Panc1 (cell line): Measurements from ENCODE around the gene AMZ1. TPM values are rescaled to one million over a fixed set of nuclear protein-coding genes. Genes with fewer than 3 reads are reported as not detected.
A peak's percentile ranks its signal among the peaks of the same experiment; 100 is the strongest.
"Not testable (repeated sequence)": the region's sequence is repeated elsewhere in the genome, so short reads cannot be mapped to it uniquely, and the experiment has no call there.

Experiments used
- ATAC-seq: fragments of 200-7000 bp; cut with Tn5 transposase; 2 replicates; pipeline ENCODE4 v1.9.1; 2020; ENCODE audit warnings: mild to moderate bottlenecking, moderate library complexity
- BruUV-seq: library from RNA; stranded (reverse); fragments of 400-500 nt; replicated peaks from 2 replicates; lab custom pipeline; 2021; lab: Mats Ljungman, UMichigan
- CTCF ChIA-PET: fragments of 300-600 bp; sonication (Branson Sonifier 250); formaldehyde crosslinking; loops from one replicate; lab custom pipeline; 2022; ENCODE audit warnings: antibody characterized with exemption; lab: Charles Lee
- POLR2A ChIA-PET: fragments of 300-600 bp; sonication (Branson Sonifier 250); formaldehyde crosslinking; loops from one replicate; lab custom pipeline; 2022; ENCODE audit warnings: antibody characterized with exemption; lab: Charles Lee
- DNase-seq: peaks from one replicate; pipeline ENCODE4 v3.0.0-alpha.2; 2010; ENCODE audit warnings: low read depth, low spot score
- H3K27ac ChIP-seq: 2 replicates; pipeline ENCODE4 v1.5.1; 2011; ENCODE audit warnings: mild to moderate bottlenecking, low read length, inconsistent platforms
- H3K27me3 ChIP-seq: fragments of 200-500 bp; sonication (Bioruptor generic); 2 replicates; pipeline ENCODE4 v1.6.0; 2014; ENCODE audit warnings: low read length, inconsistent platforms; ENCODE audit not compliant: control insufficient read depth, insufficient read depth
- H3K36me3 ChIP-seq: fragments of 200-500 bp; sonication (Bioruptor generic); 2 replicates; pipeline ENCODE4 v1.5.1; 2014; ENCODE audit warnings: inconsistent platforms, mild to moderate bottlenecking, low read length, moderate library complexity; ENCODE audit not compliant: control insufficient read depth, insufficient read depth
- H3K4me1 ChIP-seq: 2 replicates; pipeline ENCODE4 v1.5.1; 2011; ENCODE audit warnings: inconsistent platforms, mild to moderate bottlenecking, low read length, moderate library complexity; ENCODE audit not compliant: control insufficient read depth, insufficient read depth
- H3K4me3 ChIP-seq, 2 experiments: 2 replicates each; pipeline ENCODE4 v1.5.1; 2011 to 2012; ENCODE audit warnings: low read depth in 2 of 2, low read length in 2 of 2, mild to moderate bottlenecking in 2 of 2, inconsistent platforms in 1 of 2, moderate library complexity in 1 of 2
- H3K9me3 ChIP-seq: fragments of 200-500 bp; sonication (Bioruptor generic); 2 replicates; pipeline ENCODE4 v1.5.1; 2014; ENCODE audit warnings: low read depth, mild to moderate bottlenecking, inconsistent platforms, low read length, moderate library complexity; ENCODE audit not compliant: control insufficient read depth, insufficient read depth
- POLR2AphosphoS5 ChIP-seq: IDR thresholded peaks from 2 replicates; pipeline ENCODE4 v1.6.1; 2012; ENCODE audit warnings: mild to moderate bottlenecking, low read depth, low read length, moderate library complexity
- SIN3A ChIP-seq: IDR thresholded peaks from 2 replicates; pipeline ENCODE4 v1.6.1; 2012; ENCODE audit warnings: low read depth, mild to moderate bottlenecking, low read length, moderate library complexity, borderline replicate concordance; ENCODE audit not compliant: insufficient read depth
- TCF7L2 ChIP-seq: IDR thresholded peaks from 2 replicates; pipeline ENCODE4 v1.6.1; 2011; ENCODE audit warnings: mild to moderate bottlenecking, low read depth, low read length, inconsistent platforms
- in situ Hi-C: cut with HindIII; loops from 2 replicates; pipeline ENCODE4 v1.10.0; 2016; ENCODE audit warnings: low sequenced_read_pairs, low pct_unique_long_range_greater_than_20kb
- intact Hi-C: fragments of 100-400 bp; cut with micrococcal nuclease; formaldehyde crosslinking; loops from one replicate; pipeline ENCODE4 v1.10.0; 2022; ENCODE audit not compliant: unreplicated experiment
- total RNA-seq: library from RNA; stranded (reverse); gene quantifications from one replicate; pipeline ENCODE4 v1.2.1, GENCODE V29; 2021; ENCODE audit not compliant: unreplicated experiment
- TF ChIP-seq, protein P1 (sequence below): fragments of 450-650 bp; IDR thresholded peaks from 2 replicates; pipeline ENCODE4 v1.5.1; 2017; ENCODE audit warnings: mild to moderate bottlenecking
- TF ChIP-seq, protein P2 (sequence below), 2 experiments: IDR thresholded peaks; 2 replicates each; pipeline ENCODE4 v1.6.1; 2011 to 2012; ENCODE audit warnings: low read depth in 2 of 2, control low read depth in 1 of 2, low read length in 1 of 2, mild to moderate bottlenecking in 1 of 2, moderate library complexity in 1 of 2; ENCODE audit not compliant: insufficient read depth in 1 of 2

The AMZ1 gene
- total RNA-seq, 1 experiment from 2014 or later, result 0.57 TPM

DNA sequence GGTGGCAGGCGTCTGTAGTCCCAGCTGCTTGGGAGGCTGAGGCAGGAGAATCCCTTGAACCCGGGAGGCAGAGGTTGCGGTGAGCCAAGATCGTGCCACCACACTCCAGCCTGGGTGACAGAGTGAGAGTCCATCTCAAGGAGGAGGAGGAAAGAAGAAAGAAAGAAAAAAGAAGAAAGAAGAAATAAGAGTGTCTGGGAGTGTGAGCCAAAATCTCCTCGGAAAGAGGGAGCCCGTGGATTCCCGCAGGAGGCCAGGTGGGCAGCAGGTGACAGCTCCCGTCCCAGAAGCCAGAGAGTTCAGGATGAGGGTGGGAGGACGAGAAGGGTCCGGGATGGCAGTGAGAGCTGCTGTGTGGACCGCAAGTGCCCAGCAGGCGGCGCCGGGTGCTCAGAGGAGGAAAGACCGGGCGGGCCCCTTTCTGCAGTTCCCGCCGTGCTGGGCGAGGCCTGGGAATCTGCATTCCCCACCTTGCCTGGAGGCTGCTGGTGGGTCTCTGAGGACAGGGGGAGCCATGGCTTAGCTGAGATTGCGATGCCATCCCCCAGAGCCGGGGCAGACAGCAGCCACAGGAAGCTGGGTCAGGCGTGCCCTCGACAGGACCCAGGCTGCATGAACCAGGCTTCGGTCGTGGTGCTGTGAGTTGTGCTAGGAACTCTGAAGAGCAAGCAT, 17.1 kb upstream of the AMZ1 start:
- Histone ChIP-seq H3K27ac (no peak overlapping the region), H3K27me3 (no peaks in the 10 kb centered on the region), H3K9me3 (no peaks in the 10 kb centered on the region), H3K4me1 (no peaks in the 10 kb centered on the region; the same call in 1 of the 2 replicates), H3K36me3 (no peaks in the 10 kb centered on the region), H3K4me3 (no peak overlapping the region)
- intact Hi-C loops (no loop called here), in situ Hi-C loops (no loop called here)
- DNase-seq (peak; percentile 28), ATAC-seq (peak; percentile 94)
- TF ChIP-seq, protein P1, sequence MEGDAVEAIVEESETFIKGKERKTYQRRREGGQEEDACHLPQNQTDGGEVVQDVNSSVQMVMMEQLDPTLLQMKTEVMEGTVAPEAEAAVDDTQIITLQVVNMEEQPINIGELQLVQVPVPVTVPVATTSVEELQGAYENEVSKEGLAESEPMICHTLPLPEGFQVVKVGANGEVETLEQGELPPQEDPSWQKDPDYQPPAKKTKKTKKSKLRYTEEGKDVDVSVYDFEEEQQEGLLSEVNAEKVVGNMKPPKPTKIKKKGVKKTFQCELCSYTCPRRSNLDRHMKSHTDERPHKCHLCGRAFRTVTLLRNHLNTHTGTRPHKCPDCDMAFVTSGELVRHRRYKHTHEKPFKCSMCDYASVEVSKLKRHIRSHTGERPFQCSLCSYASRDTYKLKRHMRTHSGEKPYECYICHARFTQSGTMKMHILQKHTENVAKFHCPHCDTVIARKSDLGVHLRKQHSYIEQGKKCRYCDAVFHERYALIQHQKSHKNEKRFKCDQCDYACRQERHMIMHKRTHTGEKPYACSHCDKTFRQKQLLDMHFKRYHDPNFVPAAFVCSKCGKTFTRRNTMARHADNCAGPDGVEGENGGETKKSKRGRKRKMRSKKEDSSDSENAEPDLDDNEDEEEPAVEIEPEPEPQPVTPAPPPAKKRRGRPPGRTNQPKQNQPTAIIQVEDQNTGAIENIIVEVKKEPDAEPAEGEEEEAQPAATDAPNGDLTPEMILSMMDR, result peak; percentile 100
- TF ChIP-seq SIN3A, result no peak
- POLR2A ChIA-PET, result interaction anchor here (0.6 kb wide), 1 partner anchor 20 kb away, joined by 3 read pairs; no protein-coding TSS in a partner anchor
- CTCF ChIA-PET, result interaction anchor here (0.7 to 1.1 kb wide), 4 partner anchors 10 to 62 kb away, joined by 3 to 6 read pairs (median 4); no protein-coding TSS in a partner anchor
- no TSS peak for BruUV-seq

DNA sequence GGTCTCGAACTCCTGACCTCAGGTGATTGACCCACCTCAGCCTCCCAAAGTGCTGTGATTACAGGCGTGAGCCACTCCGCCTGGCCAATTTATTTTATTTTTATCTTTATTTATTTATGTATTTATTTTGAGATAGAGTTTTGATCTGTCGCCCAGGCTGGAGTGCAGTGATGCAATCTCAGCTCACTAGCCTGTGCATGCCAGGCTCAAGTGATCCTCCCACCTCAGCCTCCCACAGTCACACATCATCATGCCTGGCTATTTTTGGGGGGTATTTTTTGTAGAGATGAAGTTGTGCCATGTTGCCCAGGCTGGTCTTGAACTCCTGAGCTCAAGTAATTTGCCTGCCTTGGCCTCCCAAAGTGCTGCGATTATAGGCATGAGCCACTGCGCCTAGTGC, 14.8 kb upstream of the AMZ1 start:
- H3K4me3 ChIP-seq, H3K27me3 ChIP-seq, ATAC-seq, intact Hi-C loops, CTCF ChIA-PET, H3K27ac ChIP-seq, H3K36me3 ChIP-seq, H3K4me1 ChIP-seq, in situ Hi-C loops, H3K9me3 ChIP-seq, POLR2A ChIA-PET, DNase-seq, BruUV-seq: not testable (repeated sequence)

DNA sequence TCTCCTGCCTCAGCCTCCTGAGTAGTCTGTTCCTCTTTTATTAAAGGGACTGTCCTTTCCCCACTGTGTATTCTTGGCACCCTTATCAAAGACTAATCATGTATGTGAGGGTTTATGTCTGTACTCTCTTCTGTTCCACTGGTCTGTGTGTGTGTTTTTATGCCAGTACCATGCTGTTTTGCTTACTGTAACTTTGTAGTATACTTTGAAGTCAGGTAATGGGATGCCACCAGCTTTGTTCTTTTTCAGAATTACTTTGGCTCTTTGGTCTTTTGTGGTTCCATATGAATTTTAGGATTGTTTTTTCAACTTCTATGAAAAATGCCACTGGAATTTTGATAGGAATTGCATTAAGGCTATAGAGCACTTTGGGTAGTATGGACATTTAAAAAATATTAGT, 14.1 kb upstream of the AMZ1 start:
- DNase-seq (no peak), ATAC-seq (no peak)
- in situ Hi-C loops (no loop called here), intact Hi-C loops (no loop called here)
- ChIA-PET CTCF (no interaction called here), POLR2A (no interaction called here)
- no peaks in the 10 kb centered on the region for H3K4me1 ChIP-seq
- no peaks in the 10 kb centered on the region for H3K9me3 ChIP-seq
- TF ChIP-seq POLR2AphosphoS5, result no peak
- TF ChIP-seq, protein P1, result no peak
- no peak for TF ChIP-seq SIN3A
- no peak for TF ChIP-seq TCF7L2
- TF ChIP-seq, protein P2, sequence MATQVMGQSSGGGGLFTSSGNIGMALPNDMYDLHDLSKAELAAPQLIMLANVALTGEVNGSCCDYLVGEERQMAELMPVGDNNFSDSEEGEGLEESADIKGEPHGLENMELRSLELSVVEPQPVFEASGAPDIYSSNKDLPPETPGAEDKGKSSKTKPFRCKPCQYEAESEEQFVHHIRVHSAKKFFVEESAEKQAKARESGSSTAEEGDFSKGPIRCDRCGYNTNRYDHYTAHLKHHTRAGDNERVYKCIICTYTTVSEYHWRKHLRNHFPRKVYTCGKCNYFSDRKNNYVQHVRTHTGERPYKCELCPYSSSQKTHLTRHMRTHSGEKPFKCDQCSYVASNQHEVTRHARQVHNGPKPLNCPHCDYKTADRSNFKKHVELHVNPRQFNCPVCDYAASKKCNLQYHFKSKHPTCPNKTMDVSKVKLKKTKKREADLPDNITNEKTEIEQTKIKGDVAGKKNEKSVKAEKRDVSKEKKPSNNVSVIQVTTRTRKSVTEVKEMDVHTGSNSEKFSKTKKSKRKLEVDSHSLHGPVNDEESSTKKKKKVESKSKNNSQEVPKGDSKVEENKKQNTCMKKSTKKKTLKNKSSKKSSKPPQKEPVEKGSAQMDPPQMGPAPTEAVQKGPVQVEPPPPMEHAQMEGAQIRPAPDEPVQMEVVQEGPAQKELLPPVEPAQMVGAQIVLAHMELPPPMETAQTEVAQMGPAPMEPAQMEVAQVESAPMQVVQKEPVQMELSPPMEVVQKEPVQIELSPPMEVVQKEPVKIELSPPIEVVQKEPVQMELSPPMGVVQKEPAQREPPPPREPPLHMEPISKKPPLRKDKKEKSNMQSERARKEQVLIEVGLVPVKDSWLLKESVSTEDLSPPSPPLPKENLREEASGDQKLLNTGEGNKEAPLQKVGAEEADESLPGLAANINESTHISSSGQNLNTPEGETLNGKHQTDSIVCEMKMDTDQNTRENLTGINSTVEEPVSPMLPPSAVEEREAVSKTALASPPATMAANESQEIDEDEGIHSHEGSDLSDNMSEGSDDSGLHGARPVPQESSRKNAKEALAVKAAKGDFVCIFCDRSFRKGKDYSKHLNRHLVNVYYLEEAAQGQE (IDR thresholded peaks at IDR 0.05; ENCODE audit: insufficient read depth in 1 of 2, low read depth in 2 of 2, low read length in 1 of 2), result no peak
- H3K27me3 ChIP-seq, result no peaks in the 10 kb centered on the region
- no peak overlapping the region for H3K4me3 ChIP-seq
- H3K27ac ChIP-seq, result no peak overlapping the region
- no peaks in the 10 kb centered on the region for H3K36me3 ChIP-seq
- BruUV-seq, result no TSS peak
